SK-N-SH (cell line): Measurements from ENCODE around the gene PIP5K1B. TPM values are rescaled to one million over a fixed set of nuclear protein-coding genes. Genes with fewer than 3 reads are reported as not detected.

Source experiments
- CTCF ChIA-PET: fragments of 300-600, 350-600 bp; formaldehyde crosslinking; extraction: SDS; loops from one replicate; lab custom pipeline; 2021; lab: Yijun Ruan, JAX
- POLR2A ChIA-PET: fragments of 350-600 bp; sonication (Branson Sonifier 250); formaldehyde crosslinking; extraction: SDS; loops from one replicate; lab custom pipeline; 2020; ENCODE audit warnings: antibody characterized with exemption, inconsistent platforms; lab: Yijun Ruan, JAX
- DNase-seq: peaks from one replicate; pipeline ENCODE4 v3.0.0; 2012
- H2AFZ ChIP-seq: fragments of 200-600 bp; sonication (generic); 2 replicates; pipeline ENCODE4 v1.8.1; 2016; ENCODE audit warnings: antibody characterized with exemption, mild to moderate bottlenecking, low read depth
- H3F3A ChIP-seq: fragments of 200-600 bp; sonication (generic); replicated peaks from 2 replicates; pipeline ENCODE3; 2016; ENCODE audit warnings: antibody characterized with exemption, mild to moderate bottlenecking; ENCODE audit not compliant: insufficient read depth
- H3K27ac ChIP-seq, 2 experiments: fragments of 200-500 bp in 1 of 2; fragments of 200-600 bp in 1 of 2; sonication (Bioruptor generic) in 1 of 2; sonication (generic), shearing (Covaris generic) in 1 of 2; 2 replicates each; pipeline versions ENCODE4 v1.5.1 to v1.6.1; 2014 to 2016; ENCODE audit warnings: low read depth in 2 of 2, inconsistent platforms in 1 of 2, low read length in 1 of 2, mild to moderate bottlenecking in 1 of 2, mixed read lengths in 1 of 2
- H3K27me3 ChIP-seq: fragments of 200-600 bp; sonication (generic), shearing (Covaris generic); 2 replicates; pipeline ENCODE4 v1.6.1; 2016; ENCODE audit warnings: mixed run types; ENCODE audit not compliant: insufficient read depth
- H3K36me3 ChIP-seq, 2 experiments: fragments of 200-500 bp in 1 of 2; fragments of 200-600 bp in 1 of 2; sonication (Bioruptor generic) in 1 of 2; sonication (generic) in 1 of 2; replicated peaks in 1 of 2; 2 replicates each; pipeline versions ENCODE3 to v1.5.1; 2014 to 2016; ENCODE audit warnings: low read length in 1 of 2, mild to moderate bottlenecking in 1 of 2; ENCODE audit not compliant: insufficient read depth in 2 of 2, control insufficient read depth in 1 of 2
- H3K4me1 ChIP-seq, 2 experiments: fragments of 200-500 bp in 1 of 2; fragments of 200-600 bp in 1 of 2; sonication (Bioruptor generic) in 1 of 2; sonication (generic), shearing (Covaris generic) in 1 of 2; 2 replicates each; pipeline versions ENCODE4 v1.5.1 to v1.6.1; 2014 to 2016; ENCODE audit warnings: low read depth in 1 of 2, low read length in 1 of 2, mixed run types in 1 of 2; ENCODE audit not compliant: insufficient read depth in 2 of 2, control insufficient read depth in 1 of 2
- H3K4me2 ChIP-seq: fragments of 200-600 bp; sonication (generic), shearing (Covaris generic); 2 replicates; pipeline ENCODE4 v1.6.1; 2017; ENCODE audit warnings: mixed run types
- H3K4me3 ChIP-seq, 2 experiments: fragments of 200-500 bp in 1 of 2; fragments of 200-600 bp in 1 of 2; sonication (Bioruptor generic) in 1 of 2; sonication (generic), shearing (Covaris generic) in 1 of 2; 2 replicates each; pipeline versions ENCODE4 v1.5.1 to v1.8.1; 2014 to 2016; ENCODE audit warnings: low read depth in 2 of 2, inconsistent platforms in 1 of 2, low read length in 1 of 2, mild to moderate bottlenecking in 1 of 2, mixed read lengths in 1 of 2, moderate library complexity in 1 of 2
- H3K79me2 ChIP-seq: fragments of 200-600 bp; sonication (generic); 2 replicates; pipeline ENCODE4 v1.8.1; 2017; ENCODE audit warnings: mild to moderate bottlenecking; ENCODE audit not compliant: insufficient read depth
- H3K9ac ChIP-seq: fragments of 200-600 bp; sonication (generic); 2 replicates; pipeline ENCODE4 v1.6.1; 2017; ENCODE audit warnings: mixed run types
- H3K9me2 ChIP-seq: fragments of 200-600 bp; sonication (generic); 2 replicates; pipeline ENCODE4 v1.6.1; 2017; ENCODE audit warnings: mixed run types
- H3K9me3 ChIP-seq: fragments of 200-600 bp; sonication (generic); 2 replicates; pipeline ENCODE4 v1.6.1; 2017; ENCODE audit warnings: mixed run types, mild to moderate bottlenecking, moderate library complexity
- H4K20me1 ChIP-seq: fragments of 200-600 bp; sonication (generic); 2 replicates; pipeline ENCODE4 v1.6.1; 2017; ENCODE audit warnings: mild to moderate bottlenecking, mixed run types; ENCODE audit not compliant: insufficient read depth
- CHD2 ChIP-seq: fragments of 150-350 bp; IDR thresholded peaks from 2 replicates; pipeline ENCODE4 v1.6.1; 2018; ENCODE audit warnings: low read length; ENCODE audit not compliant: partially characterized antibody
- EP300 ChIP-seq, 2 experiments: IDR thresholded peaks; 2 replicates each; pipeline versions ENCODE4 v1.4.0 to v1.6.1; 2012; ENCODE audit warnings: borderline replicate concordance in 1 of 2, low read depth in 1 of 2, low read length in 1 of 2
- FOXJ3 ChIP-seq: sonication (generic); formaldehyde crosslinking; IDR thresholded peaks from 2 replicates; pipeline ENCODE4 v1.5.1; 2020; ENCODE audit warnings: mild to moderate bottlenecking, missing genetic modification reagents
- GABPA ChIP-seq: IDR thresholded peaks from 2 replicates; pipeline ENCODE4 v1.4.0; 2012; ENCODE audit warnings: low read depth, mild to moderate bottlenecking
- GATA2 ChIP-seq: sonication (generic); formaldehyde crosslinking; IDR thresholded peaks from 2 replicates; pipeline ENCODE4 v1.5.0; 2020; ENCODE audit warnings: mild to moderate bottlenecking, missing genetic modification reagents
- JUND ChIP-seq: IDR thresholded peaks from 2 replicates; pipeline ENCODE4 v1.4.0; 2012
- MEF2A ChIP-seq: IDR thresholded peaks from 2 replicates; pipeline ENCODE4 v1.4.0; 2012; ENCODE audit warnings: low read depth, borderline replicate concordance
- MXI1 ChIP-seq: IDR thresholded peaks from 2 replicates; pipeline ENCODE4 v1.6.1; 2012; ENCODE audit warnings: mild to moderate bottlenecking, low read depth, low read length, improper control_type of control experiment
- POLR2AphosphoS5 ChIP-seq: IDR thresholded peaks from 2 replicates; pipeline ENCODE4 v1.6.1; 2012; ENCODE audit warnings: low read depth, low read length
- RAD21 ChIP-seq: IDR thresholded peaks from 2 replicates; pipeline ENCODE4 v1.6.1; 2012; ENCODE audit warnings: mild to moderate bottlenecking, low read length
- SIN3A ChIP-seq: IDR thresholded peaks from 2 replicates; pipeline ENCODE4 v1.6.1; 2012; ENCODE audit warnings: low read depth, mild to moderate bottlenecking, low read length, moderate library complexity, borderline replicate concordance
- TCF12 ChIP-seq: IDR thresholded peaks from 2 replicates; pipeline ENCODE4 v1.4.0; 2012
- USF1 ChIP-seq: IDR thresholded peaks from 2 replicates; pipeline ENCODE4 v1.4.0; 2012; ENCODE audit warnings: low read depth, borderline replicate concordance
- WGBS: methylation state at CpG from one replicate; pipeline ENCODE4 v1.1.6; 2017; ENCODE audit warnings: low lambda C conversion rate; 5-methylcytosine and 5-hydroxymethylcytosine counted together
- polyA plus RNA-seq, 3 experiments: library from polyadenylated mRNA; depleted of rRNA; stranded (reverse); fragments of >200 nt; gene quantifications; 2 replicates each; pipeline ENCODE4 v1.2.3, GENCODE V29; 2012
- TF ChIP-seq, protein P1 (sequence below): IDR thresholded peaks from 2 replicates; pipeline ENCODE4 v1.4.0; 2012; ENCODE audit warnings: low read depth, borderline replicate concordance
- TF ChIP-seq, protein P2 (sequence below): fragments of 150-350 bp; IDR thresholded peaks from 2 replicates; pipeline ENCODE4 v1.6.1; 2016; ENCODE audit warnings: mild to moderate bottlenecking, low read depth, low read length
- TF ChIP-seq, protein P3 (sequence below): IDR thresholded peaks from 2 replicates; pipeline ENCODE4 v1.4.0; 2012; ENCODE audit warnings: low read depth
- TF ChIP-seq, protein P4 (sequence below): fragments of 200-600 bp; sonication (generic); IDR thresholded peaks from 2 replicates; pipeline ENCODE4 v1.6.1; 2017; ENCODE audit warnings: antibody characterized with exemption, mild to moderate bottlenecking, moderate library complexity

Gene PIP5K1B
- polyA plus RNA-seq, 1 of the 3 experiments (the other 2 are of a cell fraction) = not detected

DNA sequence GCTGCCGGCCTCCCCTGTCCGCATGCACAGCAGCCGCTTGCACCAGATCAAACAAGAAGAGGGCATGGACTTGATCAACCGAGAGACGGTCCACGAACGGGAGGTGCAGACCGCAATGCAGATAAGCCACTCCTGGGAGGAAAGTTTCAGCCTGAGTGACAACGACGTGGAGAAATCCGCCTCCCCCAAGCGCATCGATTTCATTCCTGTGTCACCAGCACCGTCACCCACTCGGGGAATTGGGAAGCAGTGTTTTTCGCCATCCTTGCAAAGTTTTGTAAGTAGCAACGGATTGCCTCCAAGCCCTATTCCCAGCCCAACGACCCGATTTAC lies 75.3 kb downstream of the PIP5K1B start:
- DNase-seq = no peak
- Histone ChIP-seq H4K20me1 (no peaks in the 10 kb centered on the region; the same call in 1 of the 2 replicates), H3K4me3 (peak overlapping the region; percentile 78 to 82), H3K9ac (peak overlapping the region; percentile 70), H3K4me2 (peak overlapping the region; percentile 86), H3K9me2 (no peaks in the 10 kb centered on the region), H2AFZ (peak overlapping the region; percentile 86), H3F3A (no peaks in the 10 kb centered on the region), H3K4me1 (peaks cover 4 to 17% of the 10 kb centered on the region in 2 experiments; a peak in 3 of 4 replicates), H3K27me3 (no peaks in the 10 kb centered on the region), H3K79me2 (peaks cover 23% of the 10 kb centered on the region; the same call in 1 of the 2 replicates), H3K36me3 (no peaks in the 10 kb centered on the region), H3K9me3 (no peaks in the 10 kb centered on the region), H3K27ac (peak overlapping the region in 1 of 2 experiments; percentile 52; a peak in 1 of 4 replicates)
- CTCF ChIA-PET = interaction anchor here (1.3 to 1.4 kb wide), 2 partner anchors 12 to 199 kb away, joined by 3 read pairs; no protein-coding TSS in a partner anchor
- POLR2A ChIA-PET = interaction anchor here (0.6 kb wide), 1 partner anchor 29 kb away, joined by 3 read pairs; no protein-coding TSS in a partner anchor
- WGBS = 0% methylated on average over 12 of the region's 19 CpGs
- TF ChIP-seq TCF12 = no peak
- no peak for TF ChIP-seq SIN3A
- no peak for TF ChIP-seq POLR2AphosphoS5
- no peak for TF ChIP-seq JUND
- TF ChIP-seq, protein P1, sequence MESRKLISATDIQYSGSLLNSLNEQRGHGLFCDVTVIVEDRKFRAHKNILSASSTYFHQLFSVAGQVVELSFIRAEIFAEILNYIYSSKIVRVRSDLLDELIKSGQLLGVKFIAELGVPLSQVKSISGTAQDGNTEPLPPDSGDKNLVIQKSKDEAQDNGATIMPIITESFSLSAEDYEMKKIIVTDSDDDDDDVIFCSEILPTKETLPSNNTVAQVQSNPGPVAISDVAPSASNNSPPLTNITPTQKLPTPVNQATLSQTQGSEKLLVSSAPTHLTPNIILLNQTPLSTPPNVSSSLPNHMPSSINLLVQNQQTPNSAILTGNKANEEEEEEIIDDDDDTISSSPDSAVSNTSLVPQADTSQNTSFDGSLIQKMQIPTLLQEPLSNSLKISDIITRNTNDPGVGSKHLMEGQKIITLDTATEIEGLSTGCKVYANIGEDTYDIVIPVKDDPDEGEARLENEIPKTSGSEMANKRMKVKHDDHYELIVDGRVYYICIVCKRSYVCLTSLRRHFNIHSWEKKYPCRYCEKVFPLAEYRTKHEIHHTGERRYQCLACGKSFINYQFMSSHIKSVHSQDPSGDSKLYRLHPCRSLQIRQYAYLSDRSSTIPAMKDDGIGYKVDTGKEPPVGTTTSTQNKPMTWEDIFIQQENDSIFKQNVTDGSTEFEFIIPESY = no peak
- TF ChIP-seq, protein P2, sequence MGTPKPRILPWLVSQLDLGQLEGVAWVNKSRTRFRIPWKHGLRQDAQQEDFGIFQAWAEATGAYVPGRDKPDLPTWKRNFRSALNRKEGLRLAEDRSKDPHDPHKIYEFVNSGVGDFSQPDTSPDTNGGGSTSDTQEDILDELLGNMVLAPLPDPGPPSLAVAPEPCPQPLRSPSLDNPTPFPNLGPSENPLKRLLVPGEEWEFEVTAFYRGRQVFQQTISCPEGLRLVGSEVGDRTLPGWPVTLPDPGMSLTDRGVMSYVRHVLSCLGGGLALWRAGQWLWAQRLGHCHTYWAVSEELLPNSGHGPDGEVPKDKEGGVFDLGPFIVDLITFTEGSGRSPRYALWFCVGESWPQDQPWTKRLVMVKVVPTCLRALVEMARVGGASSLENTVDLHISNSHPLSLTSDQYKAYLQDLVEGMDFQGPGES = no peak
- no peak for TF ChIP-seq GATA2 (CRISPR knock-in tag)
- TF ChIP-seq, protein P3, sequence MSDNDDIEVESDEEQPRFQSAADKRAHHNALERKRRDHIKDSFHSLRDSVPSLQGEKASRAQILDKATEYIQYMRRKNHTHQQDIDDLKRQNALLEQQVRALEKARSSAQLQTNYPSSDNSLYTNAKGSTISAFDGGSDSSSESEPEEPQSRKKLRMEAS = no peak
- no peak for TF ChIP-seq CHD2
- TF ChIP-seq USF1 = no peak
- no peak for TF ChIP-seq MEF2A
- no peak for TF ChIP-seq EP300 (IDR thresholded peaks at IDR 0.05; ENCODE audit: borderline replicate concordance in 1 of 2, low read depth in 1 of 2, low read length in 1 of 2)
- no peak for TF ChIP-seq MXI1
- no peak for TF ChIP-seq GABPA
- TF ChIP-seq, protein P4, sequence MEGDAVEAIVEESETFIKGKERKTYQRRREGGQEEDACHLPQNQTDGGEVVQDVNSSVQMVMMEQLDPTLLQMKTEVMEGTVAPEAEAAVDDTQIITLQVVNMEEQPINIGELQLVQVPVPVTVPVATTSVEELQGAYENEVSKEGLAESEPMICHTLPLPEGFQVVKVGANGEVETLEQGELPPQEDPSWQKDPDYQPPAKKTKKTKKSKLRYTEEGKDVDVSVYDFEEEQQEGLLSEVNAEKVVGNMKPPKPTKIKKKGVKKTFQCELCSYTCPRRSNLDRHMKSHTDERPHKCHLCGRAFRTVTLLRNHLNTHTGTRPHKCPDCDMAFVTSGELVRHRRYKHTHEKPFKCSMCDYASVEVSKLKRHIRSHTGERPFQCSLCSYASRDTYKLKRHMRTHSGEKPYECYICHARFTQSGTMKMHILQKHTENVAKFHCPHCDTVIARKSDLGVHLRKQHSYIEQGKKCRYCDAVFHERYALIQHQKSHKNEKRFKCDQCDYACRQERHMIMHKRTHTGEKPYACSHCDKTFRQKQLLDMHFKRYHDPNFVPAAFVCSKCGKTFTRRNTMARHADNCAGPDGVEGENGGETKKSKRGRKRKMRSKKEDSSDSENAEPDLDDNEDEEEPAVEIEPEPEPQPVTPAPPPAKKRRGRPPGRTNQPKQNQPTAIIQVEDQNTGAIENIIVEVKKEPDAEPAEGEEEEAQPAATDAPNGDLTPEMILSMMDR = no peak
- TF ChIP-seq FOXJ3 (CRISPR knock-in tag) = no peak
- no peak for TF ChIP-seq RAD21
